NCI-H748 treated with DMSO at 0.1 percent for 48 hours (cell line): ENCODE measurements around the gene SLC15A2.

Experiments
- DNase-seq: peaks from one replicate; lab custom pipeline; 2025; lab: John Stamatoyannopoulos, UW

SLC15A2 gene

GRCh38 chr3:121980450-121980796, 86.2 kb downstream of the SLC15A2 start:
- DNase-seq = no peak

DNA sequence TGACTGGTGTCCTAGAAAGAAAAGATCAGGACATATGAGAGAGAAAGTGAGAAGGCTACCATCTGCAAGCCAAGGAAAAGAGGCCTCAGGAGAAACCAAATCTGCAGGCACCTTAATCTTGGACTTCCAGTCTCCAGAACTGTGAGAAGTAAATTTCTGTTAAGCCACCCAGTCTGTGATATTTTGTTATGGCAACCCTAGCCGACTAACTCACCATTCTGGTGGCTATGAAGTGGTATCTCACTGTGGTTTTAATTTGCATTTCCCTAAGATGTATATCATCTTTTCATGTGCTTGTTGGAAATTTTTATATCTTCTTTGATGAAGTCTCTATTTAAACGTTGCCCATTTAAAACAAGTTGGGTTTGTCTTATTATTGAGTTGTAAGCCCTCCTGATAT, 87.3 kb downstream of the SLC15A2 start:
- DNase-seq = no peak

- DNase-seq = no peak
Measured at GRCh38 chr3:121985846-121986245, 91.6 kb downstream of the SLC15A2 start.

GRCh38 chr3:121988146-121988545, 93.9 kb downstream of the SLC15A2 start:
- no peak for DNase-seq

- DNase-seq = no peak
Measured at GRCh38 chr3:121989943-121990342, 95.7 kb downstream of the SLC15A2 start.

- no peak for DNase-seq
Measured at GRCh38 chr3:121992601-121993560, 98.7 kb downstream of the SLC15A2 start.
